Lung (tissue), 12 donors: ENCODE data around the gene CASKIN2. TPM values are rescaled to one million over a fixed set of nuclear protein-coding genes. Genes with fewer than 3 reads are reported as not detected.

Experiments
- ATAC-seq: fragments of 200-7000 bp; cut with Tn5 transposase; one replicate; pipeline ENCODE4 v1.9.1; 2020; ENCODE audit warnings: moderate number of reproducible peaks; ENCODE audit not compliant: insufficient read depth, low FRiP score
- DNase-seq, 3 donors: peaks; one replicate each; pipeline ENCODE4 v3.0.0-alpha.2; 2013 to 2017
- H3K27ac ChIP-seq, 2 donors: one replicate each; pipeline ENCODE4 v1.5.1; 2013; ENCODE audit warnings: mild to moderate bottlenecking in 2 of 2, moderate library complexity in 2 of 2, control low read depth in 1 of 2, inconsistent platforms in 1 of 2, low read depth in 1 of 2, low read length in 1 of 2
- H3K27me3 ChIP-seq, 3 donors: one replicate each; pipeline ENCODE4 v1.5.1; 2013; ENCODE audit warnings: low read length in 2 of 3; ENCODE audit not compliant: control insufficient read depth in 3 of 3, insufficient read depth in 3 of 3
- H3K36me3 ChIP-seq, 4 donors: one replicate each; pipeline ENCODE4 v1.5.1; 2013; ENCODE audit warnings: low read length in 4 of 4, mild to moderate bottlenecking in 1 of 4, moderate library complexity in 1 of 4; ENCODE audit not compliant: control insufficient read depth in 4 of 4, insufficient read depth in 4 of 4
- H3K4me1 ChIP-seq, 5 donors: one replicate each; pipeline ENCODE4 v1.5.1; 2013; ENCODE audit warnings: low read length in 5 of 5, mild to moderate bottlenecking in 2 of 5, moderate library complexity in 1 of 5; ENCODE audit not compliant: control insufficient read depth in 5 of 5, insufficient read depth in 5 of 5
- H3K4me3 ChIP-seq: one replicate; pipeline ENCODE4 v1.5.1; 2013; ENCODE audit warnings: mild to moderate bottlenecking, control low read depth, moderate library complexity
- H3K9ac ChIP-seq, 2 donors: one replicate each; pipeline ENCODE4 v1.5.1; 2013; ENCODE audit warnings: low read length in 2 of 2, control low read depth in 1 of 2; ENCODE audit not compliant: insufficient read depth in 1 of 2
- H3K9me3 ChIP-seq, 4 donors: one replicate each; pipeline ENCODE4 v1.5.1; 2013; ENCODE audit warnings: low read length in 3 of 4, mild to moderate bottlenecking in 1 of 4, moderate library complexity in 1 of 4; ENCODE audit not compliant: control insufficient read depth in 4 of 4, insufficient read depth in 3 of 4
- CTCF ChIP-seq: IDR thresholded peaks from 2 replicates; pipeline ENCODE4 v1.5.1; 2012; ENCODE audit warnings: mild to moderate bottlenecking; ENCODE audit errors: control extremely low read depth, extremely low read depth
- WGBS, 2 donors: extraction: QIAGEN DNeasy Blood & Tissue Kit; methylation state at CpG; one replicate each; pipeline ENCODE4 v1.1.7; 2013; 5-methylcytosine and 5-hydroxymethylcytosine counted together
- polyA plus RNA-seq, 2 donors: library from polyadenylated mRNA; stranded (reverse); fragments of 200-250 nt; gene quantifications; one replicate each; pipeline ENCODE4 v1.2.1, GENCODE V29; 2013
- total RNA-seq, 2 donors: library from RNA; depleted of rRNA in 1 of 2; stranded (reverse); fragments of >200 nt in 1 of 2; gene quantifications; one replicate each; pipeline ENCODE4 v1.2.1, GENCODE V29; 2014 to 2021
- donor health status: control.
- donor health status: control.
- donor health status: Bipolar disorder and iron deficiency.
- donor health status: healthy.
- donor health status: DM: yes; HTN: yes; CAD: no.

The CASKIN2 gene
- total and polyA plus RNA-seq, 4 donors: 22.3 to 81.5 (median 35.1) TPM

- no peaks in the 10 kb centered on the region for H3K9me3 ChIP-seq
- DNase-seq (no peak), ATAC-seq (no peak)
- peak overlapping the region in 1 of 2 donors; percentile 85 for H3K27ac ChIP-seq
- H3K9ac ChIP-seq: no peak overlapping the region
- peak overlapping the region; percentile 64 for H3K4me3 ChIP-seq
- H3K36me3 ChIP-seq: peaks cover 0 to 11% (median 5%) of the 10 kb centered on the region in 4 donors
- WGBS, 2 donors: 52 to 57% methylated on average over 13 of the region's 13 CpGs
- TF ChIP-seq CTCF: no peak
- peaks cover 0 to 5% (median 0%) of the 10 kb centered on the region in 3 donors for H3K27me3 ChIP-seq
- peaks cover 0 to 9% (median 4%) of the 10 kb centered on the region in 5 donors for H3K4me1 ChIP-seq
Observed at GRCh38 chr17:75526555-75527270, 11.4 kb upstream of the CASKIN2 start.

GRCh38 chr17:75525806-75526554 lies 10.6 kb upstream of the CASKIN2 start:
- no peak overlapping the region for H3K9ac ChIP-seq
- WGBS, 2 donors: 1 to 5% methylated on average over 33 to 60 of the region's 60 CpGs

GRCh38 chr17:75524970-75525805 lies 9.9 kb upstream of the CASKIN2 start, which contains the start of gene LLGL2:
Gene LLGL2 (plus strand): TSS chr17:75525697. CDS start chr17:75543427, 17,730 bp downstream.
- Histone ChIP-seq H3K9ac (no peak within 1 kb of the TSS), H3K4me3 (peak within 1 kb of the TSS; percentile 64), H3K9me3 (peaks cover 0 to 3% (median 0%) of the 10 kb centered on the region in 4 donors), H3K36me3 (peaks cover 0 to 11% (median 6%) of the 10 kb centered on the region in 4 donors), H3K4me1 (peaks cover 0 to 9% (median 0%) of the 10 kb centered on the region in 5 donors), H3K27me3 (peaks cover 0 to 5% (median 0%) of the 10 kb centered on the region in 3 donors), H3K27ac (peak within 1 kb of the TSS; percentile 49 to 85)
- WGBS, 2 donors: 1% methylated on average over 64 to 108 of the region's 108 CpGs
- ATAC-seq (peak; percentile 92), DNase-seq (peak; percentile 79 to 88 (median 81))
- TF ChIP-seq CTCF: no peak

More at GRCh38 chr17:75525806-75526554, 10.6 kb upstream of the CASKIN2 start:
- DNase-seq: peak in 2 of 3 donors; percentile 37
- ATAC-seq: peak; percentile 10
- peaks cover 0 to 3% (median 0%) of the 10 kb centered on the region in 4 donors for H3K9me3 ChIP-seq
- H3K27me3 ChIP-seq: peaks cover 0 to 5% (median 0%) of the 10 kb centered on the region in 3 donors
- H3K4me1 ChIP-seq: peaks cover 0 to 9% (median under 1%) of the 10 kb centered on the region in 5 donors
- H3K4me3 ChIP-seq: peak overlapping the region; percentile 64
- TF ChIP-seq CTCF: no peak
- peak overlapping the region in 1 of 2 donors; percentile 85 for H3K27ac ChIP-seq
- peaks cover 0 to 11% (median 6%) of the 10 kb centered on the region in 4 donors for H3K36me3 ChIP-seq
